GM12878 (cell line): ENCODE data around the gene TNFSF12. TPM values are rescaled to one million over a fixed set of nuclear protein-coding genes. Genes with fewer than 3 reads are reported as not detected.

Source experiments
- ATAC-seq: fragments of 200-7000 bp; cut with Tn5 transposase; 3 replicates; pipeline ENCODE4 v1.9.1; 2020; ENCODE audit warnings: mild to moderate bottlenecking, moderate library complexity
- BruUV-seq: library from RNA; stranded (reverse); fragments of 400-500 nt; replicated peaks from 2 replicates; lab custom pipeline; 2021; lab: Mats Ljungman, UMichigan
- CTCF ChIA-PET: fragments of 300-600 bp; sonication (Branson Sonifier 250); formaldehyde crosslinking; extraction: SDS; loops from one replicate; lab custom pipeline; 2021; ENCODE audit warnings: inconsistent platforms; lab: Yijun Ruan, JAX
- POLR2A ChIA-PET: fragments of 350-600 bp; formaldehyde crosslinking; extraction: SDS; loops from one replicate; lab custom pipeline; 2021; ENCODE audit warnings: inconsistent platforms; lab: Charles Lee
- RAD21 ChIA-PET: fragments of 300-600 bp; sonication (Branson Sonifier 250); formaldehyde crosslinking; loops from one replicate; lab custom pipeline; 2023; ENCODE audit warnings: antibody characterized with exemption; ENCODE audit not compliant: unreplicated experiment; lab: Charles Lee
- SMC1A ChIA-PET: fragments of 300-600 bp; sonication (Branson Sonifier 250); formaldehyde crosslinking; loops from one replicate; lab custom pipeline; 2023; ENCODE audit not compliant: unreplicated experiment, uncharacterized antibody; lab: Charles Lee
- DNase-seq: peaks from one replicate; pipeline ENCODE4 v3.0.0-alpha.2; 2011; ENCODE audit warnings: low read depth, low spot score
- FAIRE-seq: peaks from 3 replicates; lab custom pipeline; 2011; peaks lifted over from hg19 to GRCh38; lab: Jason Lieb, UNC
- H2AFZ ChIP-seq: 2 replicates; pipeline ENCODE4 v1.6.0; 2011; ENCODE audit warnings: low read depth, low read length, control low read depth; ENCODE audit not compliant: control insufficient read depth
- H3K27ac ChIP-seq: 2 replicates; pipeline ENCODE4 v1.5.1; 2011; ENCODE audit warnings: control low read depth; ENCODE audit not compliant: control insufficient read depth, insufficient read depth
- H3K27me3 ChIP-seq, 2 experiments: replicated peaks in 1 of 2; 2 replicates each; pipeline versions ENCODE4 v1.6.0 to v1.6.1; 2011; ENCODE audit warnings: low read length in 1 of 2; ENCODE audit not compliant: control insufficient read depth in 2 of 2, insufficient read depth in 2 of 2
- H3K36me3 ChIP-seq, 2 experiments: 2 replicates each; pipeline ENCODE4 v1.5.1; 2011; ENCODE audit warnings: low read length in 1 of 2; ENCODE audit not compliant: control insufficient read depth in 2 of 2, insufficient read depth in 2 of 2
- H3K4me1 ChIP-seq: 2 replicates; pipeline ENCODE4 v1.6.1; 2011; ENCODE audit warnings: mild to moderate bottlenecking, low read length, moderate library complexity, mixed read lengths; ENCODE audit not compliant: control insufficient read depth, insufficient read depth
- H3K4me2 ChIP-seq: 2 replicates; pipeline ENCODE4 v1.6.0; 2011; ENCODE audit warnings: control low read depth; ENCODE audit not compliant: control insufficient read depth, insufficient read depth
- H3K4me3 ChIP-seq: fragments of 200-600 bp; sonication (generic); 2 replicates; pipeline ENCODE4 v1.5.1; 2016
- H3K79me2 ChIP-seq: 2 replicates; pipeline ENCODE4 v1.6.0; 2011; ENCODE audit warnings: low read length; ENCODE audit not compliant: control insufficient read depth, insufficient read depth
- H3K9ac ChIP-seq: 2 replicates; pipeline ENCODE4 v1.8.0; 2011; ENCODE audit warnings: low read length, control low read depth, mixed read lengths; ENCODE audit not compliant: control insufficient read depth, insufficient read depth
- H3K9me3 ChIP-seq: replicated peaks from 3 replicates; pipeline ENCODE4 v1.5.1; 2011; ENCODE audit warnings: mild to moderate bottlenecking, low read length; ENCODE audit not compliant: control insufficient read depth, insufficient read depth
- H4K20me1 ChIP-seq: 2 replicates; pipeline ENCODE4 v1.6.0; 2011; ENCODE audit not compliant: control insufficient read depth, insufficient read depth
- CEBPZ ChIP-seq: fragments of 150-350 bp; IDR thresholded peaks from 2 replicates; pipeline ENCODE4 v1.6.1; 2016; ENCODE audit warnings: low read depth, low read length
- EP300 ChIP-seq, 2 experiments: fragments of 150-350 bp in 1 of 2; IDR thresholded peaks; 2 replicates each; pipeline ENCODE4 v1.6.1; 2011 to 2012; ENCODE audit warnings: low read depth in 2 of 2, low read length in 2 of 2, borderline replicate concordance in 1 of 2, improper control_type of control experiment in 1 of 2, inconsistent platforms in 1 of 2; ENCODE audit not compliant: control insufficient read depth in 1 of 2
- ETV6 ChIP-seq, 2 experiments: fragments of 450-650 bp in 1 of 2; IDR thresholded peaks in 1 of 2; conservative IDR thresholded peaks in 1 of 2; 2 replicates each; pipeline ENCODE4 v1.6.1; 2014; ENCODE audit warnings: antibody characterized with exemption in 1 of 2, borderline replicate concordance in 1 of 2, low read depth in 1 of 2, mild to moderate bottlenecking in 1 of 2, moderate library complexity in 1 of 2
- FOS ChIP-seq: IDR thresholded peaks from 3 replicates; pipeline ENCODE4 v1.6.1; 2011; ENCODE audit warnings: borderline replicate concordance; ENCODE audit not compliant: insufficient read length; ENCODE audit errors: extremely low read depth
- IRF3 ChIP-seq: fragments of 450-650 bp; IDR thresholded peaks from 2 replicates; pipeline ENCODE4 v1.6.1; 2014; ENCODE audit warnings: mild to moderate bottlenecking
- MAX ChIP-seq: IDR thresholded peaks from 2 replicates; pipeline ENCODE4 v1.6.1; 2012; ENCODE audit warnings: low read depth, low read length, improper control_type of control experiment
- NRF1 ChIP-seq: conservative IDR thresholded peaks from 2 replicates; pipeline ENCODE4 v1.6.1; 2011; ENCODE audit warnings: mild to moderate bottlenecking, low read depth, low read length, improper control_type of control experiment
- PAX8 ChIP-seq: fragments of 450-650 bp; IDR thresholded peaks from 2 replicates; pipeline ENCODE4 v1.6.1; 2017; ENCODE audit warnings: mild to moderate bottlenecking, moderate library complexity
- PBX3 ChIP-seq: IDR thresholded peaks from 2 replicates; pipeline ENCODE4 v1.6.1; 2011; ENCODE audit warnings: mild to moderate bottlenecking, low read depth, low read length, moderate library complexity; ENCODE audit not compliant: insufficient replicate concordance
- PML ChIP-seq: IDR thresholded peaks from 2 replicates; pipeline ENCODE4 v1.6.1; 2012; ENCODE audit warnings: low read length, inconsistent platforms
- SMAD5 ChIP-seq: IDR thresholded peaks from 2 replicates; pipeline ENCODE4 v1.6.1; 2016; ENCODE audit warnings: antibody characterized with exemption, low read depth
- SREBF1 ChIP-seq: IDR thresholded peaks from 2 replicates; pipeline ENCODE4 v1.6.1; 2012; ENCODE audit warnings: mild to moderate bottlenecking, low read length
- TCF12 ChIP-seq: IDR thresholded peaks from 2 replicates; pipeline ENCODE4 v1.6.1; 2011; ENCODE audit warnings: low read depth, mild to moderate bottlenecking, low read length
- ZBTB33 ChIP-seq: fragments of 450-650 bp; IDR thresholded peaks from 2 replicates; pipeline ENCODE4 v1.6.1; 2017; ENCODE audit warnings: mild to moderate bottlenecking
- ZZZ3 ChIP-seq: IDR thresholded peaks from 2 replicates; pipeline ENCODE4 v1.6.1; 2011; ENCODE audit warnings: low read depth; ENCODE audit not compliant: control insufficient read depth, insufficient read length
- WGBS: methylation state at CpG from one replicate; pipeline ENCODE4 v1.1.6; 2016; ENCODE audit warnings: low lambda C conversion rate; ENCODE audit not compliant: insufficient replicate concordance, insufficient coverage; ENCODE audit errors: missing lambda C conversion rate; 5-methylcytosine and 5-hydroxymethylcytosine counted together
- in situ Hi-C: fragments of 300-500 bp; cut with MboI; formaldehyde crosslinking; loops from 9 replicates; pipeline ENCODE4 v1.14.3; 2018; ENCODE audit warnings: mixed read lengths
- intact Hi-C: fragments of 100-400 bp; cut with micrococcal nuclease; formaldehyde crosslinking; loops from one replicate; pipeline ENCODE4 v1.14.2; 2022; ENCODE audit not compliant: unreplicated experiment
- polyA plus RNA-seq, 11 experiments: library from polyadenylated mRNA; depleted of rRNA in 4 of 11; unstranded in 6 of 11; stranded (reverse) in 5 of 11; fragments of >200 nt; fragmentation: Nextera tagmentation in 4 of 11; fragmentation: Illumina TruSeq in 1 of 11; extraction: Ambion mirVana in 4 of 11; extraction: Trizol in 1 of 11; gene quantifications; 1 replicate in 1 of 11; 2 replicates in 10 of 11; pipeline versions ENCODE4 v1.2.1 to v1.2.3, GENCODE V29; 2011 to 2016; ENCODE audit warnings: inconsistent platforms in 2 of 11, missing spikeins in 2 of 11, low read depth in 1 of 11
- total RNA-seq, 4 experiments: library from RNA; depleted of rRNA in 3 of 4; stranded (reverse); fragments of >200 nt in 3 of 4; fragmentation: Illumina TruSeq in 1 of 4; extraction: Trizol in 1 of 4; gene quantifications; 2 replicates each; pipeline versions ENCODE4 v1.2.1 to v1.2.3, GENCODE V29; 2013 to 2021

TNFSF12 gene
- total and polyA plus RNA-seq, 10 of the 15 experiments (the other 5 are each of a cell fraction or from before 2014, with no cell fraction given): 0.32 to 7.0 (median 2.6) TPM

- SMC1A ChIA-PET: interaction anchor here (2.2 to 3.2 kb wide), 2 partner anchors 42 to 48 kb away, joined by 11 to 67 read pairs; no protein-coding TSS in a partner anchor
- intact Hi-C loops: loop anchor here (5.0 kb wide), 1 partner anchor 125 kb away; the partner anchor contains the start of genes FGF11 and TMEM102
- Histone ChIP-seq H3K4me2 (peak overlapping the region; percentile 87), H4K20me1 (no peaks in the 10 kb centered on the region), H3K27ac (peak overlapping the region; percentile 64), H2AFZ (peak overlapping the region; percentile 41; the same call in 1 of the 2 replicates), H3K9me3 (no peaks in the 10 kb centered on the region), H3K4me1 (peaks cover 37% of the 10 kb centered on the region), H3K36me3 (peaks cover 13% of the 10 kb centered on the region in 2 experiments; a peak in 3 of 4 replicates), H3K9ac (peak overlapping the region; percentile 83), H3K27me3 (no peaks in the 10 kb centered on the region), H3K79me2 (peaks cover 34% of the 10 kb centered on the region), H3K4me3 (peak overlapping the region; percentile 92)
- RAD21 ChIA-PET: interaction anchor here (2.9 kb wide), 1 partner anchor 125 kb away, joined by 28 read pairs; the partner anchor contains the start of genes TP53 and WRAP53
- WGBS: under 1% methylated on average over 18 of the region's 28 CpGs
- DNase-seq: no peak
- no peak for TF ChIP-seq EP300 (IDR thresholded peaks at IDR 0.05; ENCODE audit: borderline replicate concordance in 1 of 2, control insufficient read depth in 1 of 2, low read depth in 2 of 2, low read length in 2 of 2)
- TF ChIP-seq FOS: no peak
- TF ChIP-seq ZBTB33: no peak
- no peak for TF ChIP-seq IRF3
- no peak for TF ChIP-seq MAX
- no peak for TF ChIP-seq SREBF1
- no peak for TF ChIP-seq PBX3
- TF ChIP-seq SMAD5: no peak
- TF ChIP-seq ETV6 (conservative IDR thresholded peaks at IDR 0.05 in 1 of 2, IDR thresholded peaks at IDR 0.05 in 1 of 2; ENCODE audit: borderline replicate concordance in 1 of 2, low read depth in 1 of 2): no peak
- TF ChIP-seq PAX8: no peak
- TF ChIP-seq CEBPZ: no peak
- no peak for TF ChIP-seq ZZZ3
- TF ChIP-seq PML: no peak
- no peak for TF ChIP-seq TCF12
- no peak for TF ChIP-seq NRF1
- POLR2A ChIA-PET: interaction anchor here (0.8 to 2.6 kb wide), 5 partner anchors 10 to 127 kb away, joined by 3 to 12 read pairs (median 3); partner anchors contain the start of genes CD68 and TMEM102
- CTCF ChIA-PET: interaction anchor here (2.5 to 6.2 kb wide), 5 partner anchors 37 to 168 kb away, joined by 10 to 192 read pairs (median 21); partner anchors contain the start of genes PLSCR3 and ZBTB4
- BruUV-seq: TSS peak; percentile 36
- FAIRE-seq: no peak
- peak; percentile 2; the same call in 2 of the 3 replicates for ATAC-seq
- in situ Hi-C loops: loop anchor here (25.0 kb wide), 1 partner anchor 525 kb away; the partner anchor contains the start of genes SLC16A11 and SLC16A13
These were observed 13.3 kb downstream of the TNFSF12 start for GRCh38 chr17:7562208-7562605.
